H9 (cell line): Measurements from ENCODE around the gene PTPRJ. TPM values are rescaled to one million over a fixed set of nuclear protein-coding genes. Genes with fewer than 3 reads are reported as not detected.

Source experiments
- DNase-seq: peaks from one replicate; pipeline ENCODE4 v3.0.0-alpha.2; 2017
- H2AFZ ChIP-seq: one replicate; pipeline ENCODE4 v1.6.1; 2013; ENCODE audit warnings: mild to moderate bottlenecking, low read length, control low read depth, moderate library complexity
- H2AK5ac ChIP-seq: 2 replicates; pipeline ENCODE4 v1.6.1; 2013; ENCODE audit warnings: low read length, control low read depth, mixed read lengths; ENCODE audit not compliant: insufficient read length
- H2BK120ac ChIP-seq: one replicate; pipeline ENCODE4 v1.6.1; 2013; ENCODE audit warnings: low read depth, mild to moderate bottlenecking, low read length, control low read depth, inconsistent platforms; ENCODE audit not compliant: poor library complexity, severe bottlenecking
- H2BK12ac ChIP-seq: 2 replicates; pipeline ENCODE4 v1.6.1; 2013; ENCODE audit warnings: low read length, control low read depth, mixed read lengths, low read depth; ENCODE audit not compliant: insufficient read length
- H2BK15ac ChIP-seq: 2 replicates; pipeline ENCODE4 v1.6.1; 2013; ENCODE audit warnings: low read depth, low read length, control low read depth
- H2BK20ac ChIP-seq: one replicate; pipeline ENCODE4 v1.6.1; 2013; ENCODE audit warnings: low read depth, mild to moderate bottlenecking, low read length, control low read depth, inconsistent platforms; ENCODE audit not compliant: poor library complexity, severe bottlenecking
- H2BK5ac ChIP-seq: 2 replicates; pipeline ENCODE4 v1.6.1; 2013; ENCODE audit warnings: low read length, control low read depth, mixed read lengths; ENCODE audit not compliant: insufficient read length
- H3K14ac ChIP-seq: 2 replicates; pipeline ENCODE4 v1.6.1; 2013; ENCODE audit warnings: low read length, control low read depth; ENCODE audit not compliant: insufficient read depth
- H3K18ac ChIP-seq: 2 replicates; pipeline ENCODE4 v1.6.1; 2013; ENCODE audit warnings: low read depth, mild to moderate bottlenecking, mixed read lengths, low read length, control low read depth; ENCODE audit not compliant: insufficient read length
- H3K23ac ChIP-seq: 2 replicates; pipeline ENCODE4 v1.6.1; 2013; ENCODE audit warnings: low read length, control low read depth, mixed read lengths, low read depth; ENCODE audit not compliant: insufficient read length
- H3K23me2 ChIP-seq: 2 replicates; pipeline ENCODE4 v1.6.1; 2013; ENCODE audit warnings: low read depth, mild to moderate bottlenecking, mixed read lengths, low read length, control low read depth; ENCODE audit not compliant: insufficient read length, poor library complexity, severe bottlenecking
- H3K27ac ChIP-seq: 2 replicates; pipeline ENCODE4 v1.5.1; 2013; ENCODE audit warnings: low read length, control low read depth, mixed read lengths, low read depth; ENCODE audit not compliant: insufficient read length
- H3K27me3 ChIP-seq: 2 replicates; pipeline ENCODE4 v1.6.1; 2013; ENCODE audit warnings: low read length, control low read depth, inconsistent platforms; ENCODE audit not compliant: insufficient read depth
- H3K4ac ChIP-seq: 2 replicates; pipeline ENCODE4 v1.6.1; 2013; ENCODE audit warnings: low read depth, mild to moderate bottlenecking, control low read depth, inconsistent platforms, low read length, moderate library complexity
- H3K4me1 ChIP-seq: 2 replicates; pipeline ENCODE4 v1.6.1; 2013; ENCODE audit warnings: low read length, control low read depth, inconsistent platforms; ENCODE audit not compliant: insufficient read depth
- H3K4me2 ChIP-seq: 2 replicates; pipeline ENCODE4 v1.6.1; 2013; ENCODE audit warnings: low read length, control low read depth, mixed read lengths; ENCODE audit not compliant: insufficient read length, insufficient read depth
- H3K56ac ChIP-seq: 2 replicates; pipeline ENCODE4 v1.6.1; 2013; ENCODE audit warnings: low read depth, mild to moderate bottlenecking, mixed read lengths, low read length, control low read depth; ENCODE audit not compliant: insufficient read length
- H3K79me1 ChIP-seq: 2 replicates; pipeline ENCODE4 v1.6.1; 2013; ENCODE audit warnings: low read depth, mild to moderate bottlenecking, moderate library complexity, low read length, control low read depth, inconsistent platforms; ENCODE audit not compliant: insufficient read depth, poor library complexity, severe bottlenecking
- H3K79me2 ChIP-seq: 2 replicates; pipeline ENCODE4 v1.6.1; 2013; ENCODE audit warnings: low read length, control low read depth, inconsistent platforms; ENCODE audit not compliant: insufficient read depth
- H3K9ac ChIP-seq: 2 replicates; pipeline ENCODE4 v1.6.1; 2013; ENCODE audit warnings: low read length, control low read depth, mixed read lengths; ENCODE audit not compliant: insufficient read length; ENCODE audit errors: extremely low read depth
- H3K9me3 ChIP-seq: one replicate; pipeline ENCODE4 v1.6.1; 2013; ENCODE audit warnings: low read depth, low read length, inconsistent platforms; ENCODE audit not compliant: control insufficient read depth
- H3T11ph ChIP-seq: one replicate; pipeline ENCODE4 v1.6.1; 2013; ENCODE audit warnings: mild to moderate bottlenecking, low read length, control low read depth, inconsistent platforms
- H4K20me1 ChIP-seq: one replicate; pipeline ENCODE4 v1.6.1; 2013; ENCODE audit not compliant: control insufficient read depth, insufficient read length, insufficient read depth
- H4K5ac ChIP-seq: 2 replicates; pipeline ENCODE4 v1.6.1; 2013; ENCODE audit warnings: low read depth, mild to moderate bottlenecking, mixed read lengths, low read length, control low read depth; ENCODE audit not compliant: insufficient read length
- H4K8ac ChIP-seq: replicated peaks from 2 replicates; pipeline ENCODE4 v1.6.1; 2013; ENCODE audit warnings: low read length, control low read depth, mixed read lengths, low read depth; ENCODE audit not compliant: insufficient read length
- H4K91ac ChIP-seq: 2 replicates; pipeline ENCODE4 v1.6.1; 2013; ENCODE audit warnings: low read depth, mild to moderate bottlenecking, moderate library complexity, mixed read lengths, low read length, control low read depth; ENCODE audit not compliant: insufficient read length
- H3K27ac Mint-ChIP-seq, 3 experiments: 2 replicates in 2 of 3; 3 replicates in 1 of 3; pipeline ENCODE4 v1.8.0; 2020 to 2021; ENCODE audit warnings: mixed read lengths in 3 of 3, mild to moderate bottlenecking in 1 of 3, moderate library complexity in 1 of 3
- H3K27me3 Mint-ChIP-seq: 2 replicates; pipeline ENCODE4 v1.8.0; 2021; ENCODE audit warnings: low read depth, mild to moderate bottlenecking, moderate library complexity, mixed read lengths
- H3K36me3 Mint-ChIP-seq, 3 experiments: 2 replicates in 2 of 3; 3 replicates in 1 of 3; pipeline ENCODE4 v1.8.0; 2020 to 2021; ENCODE audit warnings: low read depth in 3 of 3, mixed read lengths in 3 of 3; ENCODE audit not compliant: insufficient read depth in 1 of 3
- H3K4me1 Mint-ChIP-seq, 2 experiments: 2 replicates each; pipeline ENCODE4 v1.8.0; 2020; ENCODE audit warnings: mixed read lengths in 2 of 2
- H3K4me3 Mint-ChIP-seq, 2 experiments: 2 replicates in 1 of 2; 3 replicates in 1 of 2; pipeline ENCODE4 v1.8.0; 2020 to 2021; ENCODE audit warnings: mild to moderate bottlenecking in 2 of 2, mixed read lengths in 2 of 2, moderate library complexity in 1 of 2
- H3K9me3 Mint-ChIP-seq, 2 experiments: 2 replicates in 1 of 2; 3 replicates in 1 of 2; pipeline ENCODE4 v1.8.0; 2020; ENCODE audit warnings: mild to moderate bottlenecking in 2 of 2, mixed read lengths in 2 of 2, moderate library complexity in 1 of 2
- CTCF ChIP-seq: fragments of 200-600 bp; sonication (generic); conservative IDR thresholded peaks from 3 replicates; pipeline ENCODE4 v1.8.0; 2021; ENCODE audit warnings: antibody characterized with exemption, mild to moderate bottlenecking
- WGBS: extraction: QIAGEN DNeasy Blood & Tissue Kit; methylation state at CpG from one replicate; pipeline ENCODE4 v1.1.7; 2013; ENCODE audit warnings: missing lambda C conversion rate, low lambda C conversion rate, mixed read lengths; ENCODE audit not compliant: insufficient read length; ENCODE audit errors: extremely low coverage; 5-methylcytosine and 5-hydroxymethylcytosine counted together
- total RNA-seq: library from RNA; stranded (reverse); gene quantifications from 2 replicates; pipeline ENCODE4 v1.2.1, GENCODE V29; 2021

Gene PTPRJ
- total RNA-seq, 1 experiment from 2014 or later: 10.6 TPM

- H3K9me3 Mint-ChIP-seq: no peaks in the 10 kb centered on the region
- Histone ChIP-seq H2AFZ (no peak overlapping the region), H3K14ac (no peak overlapping the region), H2BK5ac (no peak overlapping the region), H4K8ac (no peak overlapping the region), H3K56ac (no peak overlapping the region), H3T11ph (no peak overlapping the region), H3K23ac (no peak overlapping the region), H3K79me2 (no peaks in the 10 kb centered on the region), H3K9ac (no peak overlapping the region), H2BK20ac (no peak overlapping the region), H3K27me3 (no peaks in the 10 kb centered on the region), H4K91ac (no peak overlapping the region), H3K79me1 (no peaks in the 10 kb centered on the region), H4K5ac (no peak overlapping the region), H3K4me2 (no peak overlapping the region), H3K9me3 (no peaks in the 10 kb centered on the region), H2BK15ac (no peak overlapping the region), H3K23me2 (no peaks in the 10 kb centered on the region), H2BK120ac (no peak overlapping the region), H2BK12ac (no peak overlapping the region), H4K20me1 (no peaks in the 10 kb centered on the region), H2AK5ac (no peak overlapping the region), H3K4me1 (peaks cover 8% of the 10 kb centered on the region), H3K27ac (no peak overlapping the region), H3K18ac (no peak overlapping the region), H3K4ac (no peak overlapping the region)
- peaks cover 35 to 46% of the 10 kb centered on the region in 2 experiments for H3K4me1 Mint-ChIP-seq
- H3K36me3 Mint-ChIP-seq: no peaks in the 10 kb centered on the region
- no peaks in the 10 kb centered on the region for H3K27me3 Mint-ChIP-seq
- no peak overlapping the region for H3K4me3 Mint-ChIP-seq
- no peak for TF ChIP-seq CTCF
- H3K27ac Mint-ChIP-seq: peak overlapping the region in 2 of 3 experiments; percentile 76 to 94; a peak in 3 of 7 replicates
- DNase-seq: no peak
- no CpG with 5 or more reads among the region's 8 CpGs for WGBS
Measured at GRCh38 chr11:48047616-48048015, 67.3 kb downstream of the PTPRJ start.
